GM19239 (cell line): Measurements from ENCODE around the gene SSB.
A peak's percentile ranks its signal among the peaks of the same experiment; 100 is the strongest.
"Not testable (repeated sequence)": the region's sequence is repeated elsewhere in the genome, so short reads cannot be mapped to it uniquely, and the experiment has no call there.

Source experiments
- DNase-seq: peaks from one replicate; pipeline ENCODE4 v3.0.0; 2011; ENCODE audit warnings: low spot score; ENCODE audit not compliant: insufficient read length
- FAIRE-seq: peaks from 2 replicates; lab custom pipeline; 2011; peaks lifted over from hg19 to GRCh38; lab: Jason Lieb, UNC

The SSB gene

DNA sequence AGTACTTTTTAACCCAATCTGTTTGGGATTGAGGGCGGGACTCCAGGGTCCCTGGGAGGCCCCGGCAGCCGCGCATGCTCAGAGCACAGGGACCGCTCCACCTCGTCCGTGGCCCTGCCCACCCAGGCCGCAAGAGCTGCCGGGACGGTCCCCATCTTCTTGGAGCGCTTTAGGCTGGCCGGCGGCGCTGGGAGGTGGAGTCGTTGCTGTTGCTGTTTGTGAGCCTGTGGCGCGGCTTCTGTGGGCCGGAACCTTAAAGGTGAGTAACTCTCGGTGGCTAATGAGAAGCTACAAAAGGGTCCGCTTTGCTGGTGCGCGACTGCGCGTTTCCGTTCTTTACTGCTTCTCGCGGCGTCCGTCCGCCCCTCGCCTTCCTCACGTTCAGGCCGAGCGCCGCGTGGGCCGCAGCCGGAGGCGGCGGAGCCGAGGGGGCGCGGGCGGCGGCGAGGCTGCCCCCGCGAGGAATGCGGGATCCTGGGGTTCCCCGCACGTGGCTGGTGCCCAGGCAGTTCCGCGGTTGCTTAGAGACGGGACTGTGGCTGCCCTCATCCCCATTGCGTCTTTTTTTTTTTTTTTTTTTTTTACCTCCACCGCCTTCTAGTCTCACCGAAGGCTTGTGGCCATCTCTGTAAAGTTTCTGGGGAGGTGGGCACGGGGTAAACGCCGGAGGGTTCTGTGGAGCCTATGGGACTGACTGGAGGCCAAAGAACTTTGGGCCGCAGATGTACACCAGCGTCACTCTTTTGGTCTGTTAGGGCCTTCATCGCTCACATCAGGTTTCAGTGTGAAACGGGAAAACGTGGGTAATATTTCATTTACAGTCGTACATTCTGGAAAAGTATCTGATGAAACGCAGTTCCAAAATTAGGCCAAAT is at the start of gene SSB:
SSB (plus strand) TSS at position 154 of the 875 bp plus-strand sequence. CDS start 2,090 bp downstream, outside the sequence.
- peak; percentile 91 for DNase-seq
- FAIRE-seq = peak; percentile 99

DNA sequence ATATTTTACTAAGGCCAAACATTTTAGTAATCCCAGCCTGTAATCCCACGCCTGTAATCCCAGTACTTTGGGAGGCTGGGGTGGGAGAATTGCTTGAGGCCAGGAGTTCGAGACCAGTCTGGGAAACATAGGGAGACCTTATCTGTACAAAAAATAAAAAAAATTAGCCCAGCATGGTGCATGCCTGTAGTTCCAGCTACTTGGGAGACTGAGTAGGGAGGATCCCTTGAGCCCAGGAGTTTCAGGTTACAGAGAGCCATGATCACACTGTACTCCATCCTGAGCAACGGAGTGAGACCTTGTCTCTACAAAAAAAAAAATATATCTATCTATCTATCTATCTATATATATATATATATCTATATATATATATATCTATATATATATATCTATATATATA is 45.9 kb upstream of the SSB start:
- no peak for FAIRE-seq
- no peak for DNase-seq

DNA sequence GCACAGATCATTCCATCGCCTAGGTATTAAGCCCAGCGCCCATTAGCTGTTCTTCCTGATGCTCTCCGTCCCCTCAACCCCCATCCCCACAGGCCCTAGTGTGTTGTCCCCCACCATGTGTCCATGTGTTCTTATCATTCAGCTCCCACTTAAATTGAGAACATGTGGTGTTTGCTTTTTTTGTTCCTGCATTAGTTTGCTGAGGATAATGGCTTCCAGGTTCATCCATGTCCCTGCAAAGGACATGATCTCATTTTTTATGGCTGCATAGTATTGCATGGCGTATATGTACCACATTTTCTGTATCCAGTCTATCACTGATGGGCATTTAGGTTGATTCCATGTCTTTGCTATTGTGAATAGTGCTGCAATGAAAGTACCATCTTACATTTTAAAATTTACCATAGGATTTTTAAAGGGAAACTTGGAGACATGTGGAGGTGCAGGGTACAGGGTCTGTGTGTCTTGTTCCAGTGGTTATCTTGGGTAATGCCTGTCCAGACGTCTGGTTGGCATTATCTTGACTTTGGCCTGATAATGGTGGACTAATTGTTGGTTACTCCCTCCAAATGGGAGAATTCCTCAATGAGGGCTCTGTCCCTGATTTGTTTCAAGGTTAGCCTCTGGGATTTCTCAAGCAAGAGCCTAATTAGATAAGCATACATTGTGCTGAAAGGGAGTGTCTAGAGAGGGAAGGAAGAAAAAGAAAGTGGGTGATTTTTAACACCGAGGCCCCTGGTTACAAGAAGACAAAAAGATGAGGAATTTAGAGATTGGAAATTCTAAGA is 43.4 kb upstream of the SSB start:
- no peak for FAIRE-seq
- no peak for DNase-seq

DNA sequence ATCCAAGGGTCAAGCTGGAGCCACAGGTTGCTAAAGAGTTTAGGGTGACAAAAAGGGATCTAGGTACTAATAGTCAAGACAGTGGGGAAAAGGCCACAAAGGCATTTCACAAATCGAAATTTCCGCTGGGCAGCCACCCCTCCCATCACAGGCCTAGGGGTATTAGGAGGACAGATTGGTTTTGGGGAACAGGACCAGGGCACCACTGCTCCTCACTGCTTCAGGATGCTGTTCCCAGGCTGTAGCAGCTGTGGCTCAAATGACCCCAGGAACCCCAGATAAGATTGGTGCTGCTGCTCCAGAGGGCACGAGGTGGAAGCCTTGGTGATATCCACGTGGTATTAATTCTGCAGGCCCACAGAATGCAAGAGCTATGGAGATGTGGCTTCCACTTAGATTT is 42.3 kb upstream of the SSB start:
- FAIRE-seq = no peak

DNA sequence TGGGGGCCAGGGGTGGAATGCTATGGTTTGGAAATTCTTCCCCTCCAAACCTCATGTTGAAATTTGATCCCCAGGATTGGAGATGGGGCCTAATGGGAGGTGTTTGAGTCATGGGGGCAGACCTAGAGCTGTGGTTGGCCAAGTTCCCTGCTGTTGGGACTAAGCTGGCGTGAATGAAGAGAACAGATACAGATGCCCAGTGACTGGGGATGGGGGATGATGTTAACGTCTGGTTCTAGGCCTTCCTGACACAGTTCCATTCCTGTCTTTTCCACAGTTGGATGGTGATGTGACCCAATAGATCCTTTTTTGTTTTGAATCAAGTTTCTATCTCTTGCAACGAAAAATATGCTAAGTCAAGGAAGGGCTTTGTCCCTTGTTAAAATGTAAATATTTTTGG is 41.3 kb upstream of the SSB start:
- FAIRE-seq (no peak), DNase-seq (no peak)

More for the DNA sequence above, 42.3 kb upstream of the SSB start:
- DNase-seq = no peak

DNA sequence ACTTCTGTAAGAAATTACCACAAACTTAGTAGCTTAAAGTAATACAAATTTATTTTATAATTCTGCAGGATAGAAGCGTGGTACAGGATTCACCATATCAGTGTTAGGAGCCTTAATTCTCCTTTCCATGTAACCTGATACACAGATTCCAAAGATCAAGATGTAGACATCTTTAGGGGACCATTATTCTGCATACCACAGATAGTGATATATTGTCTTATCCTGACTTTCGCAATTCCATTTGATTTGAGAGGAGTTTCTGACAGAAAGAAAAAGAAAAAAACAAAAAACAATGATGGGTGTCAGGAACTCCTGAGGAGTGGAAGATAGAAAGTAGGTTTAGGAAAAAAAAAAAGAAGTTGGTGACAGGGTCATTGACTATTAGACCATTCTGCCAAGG is 40.9 kb upstream of the SSB start:
- DNase-seq (no peak), FAIRE-seq (no peak)

DNA sequence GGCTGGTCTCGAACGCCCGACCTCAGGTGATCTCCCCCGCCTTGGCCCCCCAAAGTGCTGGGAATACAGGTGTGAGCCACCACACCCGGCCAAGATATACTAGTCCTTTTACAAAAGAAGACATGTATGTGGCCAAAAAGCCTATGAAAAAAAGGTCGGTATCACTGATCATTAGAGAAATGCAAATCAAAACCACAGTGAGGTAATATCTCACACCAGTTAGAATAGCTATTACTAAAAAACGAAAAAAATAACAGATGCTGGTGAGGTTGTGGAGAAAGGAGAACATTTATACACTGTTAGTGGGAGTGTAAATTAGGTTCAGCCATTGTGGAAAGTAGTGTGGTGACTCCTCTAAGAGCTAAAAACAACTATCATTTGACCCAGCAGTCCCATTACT is 38.7 kb upstream of the SSB start:
- DNase-seq (no peak), FAIRE-seq (no peak)

DNA sequence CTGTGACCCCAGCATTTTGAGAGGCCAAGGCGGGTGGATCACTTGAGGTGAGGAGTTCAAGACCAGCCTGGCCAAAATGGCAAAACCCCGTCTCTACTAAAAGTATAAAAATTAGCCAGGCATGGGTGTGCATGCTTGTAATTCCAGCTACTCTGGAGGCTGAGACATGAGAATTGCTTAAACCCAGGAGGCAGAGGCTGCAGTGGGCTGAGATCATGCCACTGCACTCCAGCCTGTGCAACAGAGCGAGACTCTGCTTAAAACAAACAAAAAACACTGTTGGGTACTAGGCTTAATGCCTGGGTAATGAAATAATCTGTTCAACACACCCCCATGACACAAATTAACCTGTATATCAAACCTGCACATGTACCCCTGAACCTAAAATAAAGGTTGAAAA is 37.9 kb upstream of the SSB start:
- not testable (repeated sequence) for DNase-seq, FAIRE-seq

DNA sequence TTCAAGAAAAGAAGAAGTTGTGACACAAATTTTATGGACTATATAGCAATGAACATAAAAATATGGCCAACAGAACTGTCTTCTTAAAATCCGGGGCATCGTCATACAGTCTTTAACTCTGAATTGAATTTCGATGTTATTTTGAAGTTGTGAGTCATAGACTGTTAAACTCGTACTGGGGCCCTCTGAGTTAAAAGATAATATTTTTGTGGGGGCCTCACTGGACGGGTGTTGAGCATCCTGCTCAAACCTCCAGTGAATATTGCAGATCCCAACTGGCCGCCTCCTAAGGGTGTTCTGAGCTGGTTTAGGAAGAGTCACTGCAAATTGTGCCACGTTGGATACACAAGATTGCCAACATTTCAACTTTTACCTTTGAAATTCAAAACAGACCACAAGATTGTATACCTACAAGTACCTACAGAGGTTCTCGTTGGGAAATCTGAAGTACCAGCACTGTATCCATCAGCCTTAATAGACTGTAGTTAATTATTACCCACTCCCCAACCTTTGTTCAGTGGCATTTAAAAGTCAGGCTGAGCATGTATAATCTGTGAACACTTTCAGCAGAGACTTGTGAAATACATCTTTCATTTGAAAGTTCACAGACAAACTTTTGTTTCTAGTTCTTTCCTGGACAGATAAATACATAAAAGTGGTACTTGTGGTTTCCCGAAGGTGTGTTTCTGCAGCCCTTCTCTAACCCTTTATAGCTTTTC is 37.3 kb upstream of the SSB start:
- DNase-seq (no peak), FAIRE-seq (peak; percentile 81)

DNA sequence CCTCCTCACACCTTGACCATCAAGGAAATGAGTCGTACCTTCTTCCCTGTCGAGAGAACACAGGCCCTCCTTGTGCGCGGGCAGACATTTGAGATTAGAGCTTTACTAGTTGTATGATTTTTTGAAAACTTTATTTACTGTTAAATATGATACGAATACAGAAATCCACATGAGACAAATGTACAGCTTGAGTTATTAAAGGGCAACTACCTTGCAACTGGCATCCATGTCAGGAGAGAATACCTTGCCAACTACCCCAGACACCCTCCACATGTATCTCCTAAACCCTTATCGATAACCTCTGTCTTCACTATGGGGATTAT is 36.7 kb upstream of the SSB start:
- DNase-seq = no peak

DNA sequence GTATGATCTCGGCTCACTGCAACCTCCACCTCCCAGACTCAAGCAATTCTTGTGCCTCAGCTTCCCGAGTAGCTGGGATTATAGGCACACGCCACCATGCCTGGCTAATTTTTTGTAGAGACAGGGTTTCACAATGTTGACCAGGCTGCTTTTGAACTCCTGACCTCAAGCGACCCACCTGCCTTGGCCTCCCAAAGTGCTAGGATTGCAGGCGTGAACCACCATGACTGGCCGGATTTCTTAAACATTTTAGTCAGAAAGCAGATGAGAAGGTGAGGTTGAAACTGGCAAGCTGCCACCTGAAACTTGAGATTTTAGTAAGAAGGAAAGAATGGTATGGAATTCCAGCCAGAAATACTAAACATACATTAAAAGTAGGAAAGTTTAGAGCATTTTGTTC is 33.1 kb upstream of the SSB start:
- DNase-seq (no peak), FAIRE-seq (no peak)

More for the DNA sequence above, 36.7 kb upstream of the SSB start:
- peak; percentile 33 for FAIRE-seq

DNA sequence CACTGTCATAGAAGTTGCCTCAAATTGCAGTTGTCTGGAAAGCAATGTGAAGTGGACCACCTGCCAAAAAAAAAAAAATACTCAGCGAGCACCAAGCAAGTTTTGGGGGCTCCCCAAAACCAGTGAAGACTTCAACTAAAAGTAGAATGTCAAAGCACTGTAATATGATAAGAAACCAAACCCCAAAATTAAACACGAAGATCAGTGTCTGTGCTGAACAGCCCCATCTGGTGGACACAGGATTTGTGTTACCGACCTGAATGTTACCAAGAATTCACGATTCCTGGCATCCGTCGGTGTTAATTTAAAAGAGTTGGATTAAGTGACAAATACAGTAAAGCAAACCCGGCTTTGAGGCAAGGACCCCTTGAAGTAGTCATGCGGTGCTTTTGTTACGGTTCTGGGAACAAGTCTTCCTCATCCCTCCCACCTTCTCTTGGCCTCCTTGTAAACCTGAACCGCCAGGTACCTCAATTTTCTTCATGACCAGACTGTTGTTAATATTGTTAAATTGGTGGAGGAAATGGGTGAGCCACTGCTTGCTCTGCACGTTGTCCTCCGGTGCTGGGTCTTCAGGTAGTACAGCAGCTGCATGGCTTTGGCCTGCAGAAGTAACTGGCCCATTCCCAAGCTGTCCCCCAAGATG is 31.3 kb upstream of the SSB start:
- peak; percentile 28 for DNase-seq
- FAIRE-seq = peak; percentile 82

DNA sequence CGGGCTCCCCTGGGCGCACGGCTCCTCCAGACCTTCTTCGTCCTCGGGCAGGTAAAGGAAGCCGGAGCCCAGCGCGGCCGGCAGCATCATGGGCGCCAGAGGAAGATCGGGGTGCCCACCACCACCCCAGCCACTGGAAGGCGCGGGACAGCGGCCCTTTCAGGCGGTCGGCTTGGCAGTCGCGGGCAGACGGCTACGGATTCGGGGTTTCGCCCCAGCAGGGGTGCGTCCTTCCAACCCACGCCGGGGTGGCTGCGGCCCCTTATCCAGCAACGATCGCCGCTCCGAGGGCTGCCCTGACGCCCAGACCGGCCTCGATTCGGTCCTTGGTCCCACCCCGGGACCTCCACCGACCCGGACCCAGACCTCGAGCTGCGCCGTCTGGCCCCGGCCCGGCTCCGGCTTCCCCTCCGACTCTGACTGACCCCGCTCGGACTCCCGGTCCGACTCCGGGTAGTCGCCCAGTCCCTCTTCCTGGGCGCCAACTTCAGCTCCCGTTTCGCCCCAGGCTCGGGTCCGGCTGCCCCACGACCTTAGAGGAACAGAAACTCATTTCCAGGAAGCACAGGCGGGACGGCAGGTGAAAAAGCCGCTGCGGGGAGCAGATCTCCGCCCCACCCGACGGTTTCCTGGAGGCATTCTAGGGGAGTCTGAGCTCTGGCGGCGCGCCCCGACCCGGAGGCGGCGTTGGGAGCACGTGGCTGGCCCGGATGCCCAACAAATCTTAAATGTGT is 30.2 kb upstream of the SSB start:
- no peak for FAIRE-seq
- no peak for DNase-seq

DNA sequence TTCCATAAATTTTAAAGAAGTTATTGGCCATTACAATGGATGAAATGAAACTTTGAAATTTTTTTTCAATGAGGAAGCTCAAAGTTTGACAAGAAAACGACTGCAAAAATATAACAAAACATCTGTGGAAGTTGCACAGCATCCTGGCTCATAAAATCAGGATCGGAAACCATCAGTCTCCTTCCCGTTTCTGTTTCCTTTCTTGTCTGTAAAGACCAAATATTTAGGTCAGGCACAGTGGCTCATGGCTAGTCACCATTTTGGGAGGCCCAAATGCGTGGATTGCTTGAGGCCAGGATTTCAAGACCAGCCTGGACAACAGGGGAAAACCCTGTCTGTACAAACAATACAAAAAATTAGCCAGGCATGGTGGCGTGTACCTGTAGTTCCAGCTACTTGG is 27.6 kb upstream of the SSB start:
- DNase-seq (no peak), FAIRE-seq (no peak)

DNA sequence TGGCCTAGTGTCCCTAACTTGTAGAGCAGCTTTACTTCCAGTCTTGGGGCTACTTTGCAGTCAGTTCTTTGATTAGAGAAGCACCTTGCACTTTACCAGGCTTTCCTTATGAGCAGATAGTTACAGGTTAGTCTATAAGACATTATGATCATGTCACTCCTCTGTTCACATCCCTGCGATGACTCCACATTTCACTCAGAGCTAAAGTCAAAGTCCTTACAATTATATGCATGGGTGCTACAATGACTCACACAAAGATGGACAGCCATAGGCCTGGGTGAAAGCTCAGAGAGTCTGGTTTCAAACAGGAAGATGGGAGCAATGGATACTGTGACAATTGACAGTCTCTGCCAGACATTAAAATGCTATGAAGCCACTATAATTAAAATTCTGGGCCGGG is 27.1 kb upstream of the SSB start:
- FAIRE-seq = no peak
- no peak for DNase-seq

DNA sequence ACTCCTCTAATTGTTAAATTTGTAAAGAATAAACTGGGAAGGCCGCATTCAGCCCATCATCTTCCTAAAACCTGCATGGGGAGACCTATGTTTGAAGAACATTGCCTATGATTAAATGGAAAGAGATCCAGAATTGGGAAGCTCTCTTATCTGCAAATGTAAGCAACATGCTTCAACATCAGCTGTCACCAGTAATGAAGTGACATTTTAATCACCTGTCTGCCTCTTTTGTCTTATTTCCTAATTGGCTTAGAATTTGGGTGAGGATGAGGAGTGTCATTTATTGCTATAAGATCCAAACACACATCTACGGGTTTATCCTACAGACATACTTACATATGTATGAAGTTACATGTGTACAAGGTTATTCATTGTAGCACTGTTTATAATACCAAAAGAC is 26.0 kb upstream of the SSB start:
- FAIRE-seq = no peak
- no peak for DNase-seq

DNA sequence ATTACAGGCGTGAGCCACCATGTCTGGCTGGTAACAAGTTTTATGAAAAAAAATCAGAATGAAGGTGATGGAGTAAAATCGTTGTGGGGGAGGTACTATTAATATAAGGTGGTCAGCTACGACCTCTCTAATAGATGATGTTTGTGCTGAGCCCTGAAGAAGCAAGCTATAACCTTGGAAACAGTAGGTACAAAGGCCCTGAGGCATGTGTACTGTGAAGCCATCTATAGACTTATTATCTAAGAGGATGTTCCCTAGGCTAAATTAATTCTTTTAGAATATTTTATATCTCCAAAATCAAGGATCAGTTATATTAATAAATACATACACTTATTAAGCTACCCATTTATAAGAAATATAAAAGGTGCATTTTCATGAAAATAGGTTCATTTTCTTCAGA is 23.3 kb upstream of the SSB start:
- FAIRE-seq = no peak
- DNase-seq = no peak

DNA sequence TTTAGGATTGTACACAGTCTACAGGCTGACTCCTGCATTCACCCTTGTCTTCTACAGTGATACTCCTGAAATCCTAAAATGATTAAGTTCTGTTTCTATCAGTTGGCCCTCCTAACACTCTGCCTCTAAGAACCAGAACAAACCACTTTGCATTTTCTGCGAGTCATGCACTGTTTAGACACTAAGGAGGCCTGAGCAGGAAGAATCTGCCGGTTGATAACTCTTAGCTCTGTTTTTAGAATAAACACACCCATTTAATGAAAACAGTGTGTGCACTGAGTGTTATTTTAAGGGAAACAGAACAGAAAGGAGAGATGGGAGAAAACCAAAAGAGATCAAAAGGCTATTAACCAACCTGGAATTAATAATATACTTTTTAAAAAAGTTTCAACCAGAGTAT is 22.9 kb upstream of the SSB start:
- FAIRE-seq = no peak
- DNase-seq = no peak

DNA sequence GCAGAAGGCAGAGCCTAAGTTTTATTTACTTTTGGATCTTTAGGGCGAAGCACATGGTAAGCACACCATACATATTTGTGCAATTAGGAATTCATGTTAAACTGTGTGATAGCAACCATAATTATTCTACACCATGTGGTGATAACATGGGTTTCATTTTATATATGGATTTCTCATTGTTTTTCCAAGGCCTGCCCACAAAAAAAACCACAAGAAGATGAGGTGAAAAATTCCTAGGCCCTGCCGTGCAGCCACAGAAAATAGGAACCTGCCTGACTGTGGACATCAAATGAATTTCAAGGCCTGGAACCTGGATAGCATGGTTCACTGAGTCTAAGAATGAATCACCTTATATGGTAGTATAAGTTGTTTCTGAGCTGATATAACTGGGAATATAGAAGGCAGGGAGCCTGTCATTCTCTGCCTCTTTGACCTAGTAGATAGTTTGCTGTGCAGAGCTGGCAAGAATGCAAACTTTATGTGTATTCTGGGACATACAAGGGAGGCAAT is 22.4 kb upstream of the SSB start:
- DNase-seq (no peak), FAIRE-seq (no peak)

DNA sequence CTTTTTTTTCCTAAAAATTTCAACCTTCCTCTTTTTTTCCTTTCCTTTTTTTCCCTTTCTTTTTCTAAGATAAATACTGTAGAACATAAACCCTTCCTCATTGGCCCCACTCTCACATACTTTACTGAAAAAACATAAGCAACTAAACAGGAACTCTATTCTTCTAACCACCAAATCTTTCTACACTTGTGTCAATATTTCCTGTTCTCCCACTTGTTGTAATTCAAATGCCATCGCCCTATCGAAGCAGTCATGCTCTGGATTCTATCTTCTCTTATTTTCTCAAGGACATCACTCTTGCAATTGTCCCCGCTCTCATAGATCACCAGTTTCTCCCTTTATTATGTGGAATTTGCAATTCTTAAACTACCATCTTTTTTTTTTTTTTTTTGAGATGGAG is 20.2 kb upstream of the SSB start:
- FAIRE-seq (no peak), DNase-seq (no peak)
